SKM-1 (cell line): ENCODE data around the gene EML6.

Experiments used
- DNase-seq: peaks from one replicate; lab custom pipeline; 2025; ENCODE audit not compliant: unreplicated experiment; lab: John Stamatoyannopoulos, UW

EML6 gene

DNA sequence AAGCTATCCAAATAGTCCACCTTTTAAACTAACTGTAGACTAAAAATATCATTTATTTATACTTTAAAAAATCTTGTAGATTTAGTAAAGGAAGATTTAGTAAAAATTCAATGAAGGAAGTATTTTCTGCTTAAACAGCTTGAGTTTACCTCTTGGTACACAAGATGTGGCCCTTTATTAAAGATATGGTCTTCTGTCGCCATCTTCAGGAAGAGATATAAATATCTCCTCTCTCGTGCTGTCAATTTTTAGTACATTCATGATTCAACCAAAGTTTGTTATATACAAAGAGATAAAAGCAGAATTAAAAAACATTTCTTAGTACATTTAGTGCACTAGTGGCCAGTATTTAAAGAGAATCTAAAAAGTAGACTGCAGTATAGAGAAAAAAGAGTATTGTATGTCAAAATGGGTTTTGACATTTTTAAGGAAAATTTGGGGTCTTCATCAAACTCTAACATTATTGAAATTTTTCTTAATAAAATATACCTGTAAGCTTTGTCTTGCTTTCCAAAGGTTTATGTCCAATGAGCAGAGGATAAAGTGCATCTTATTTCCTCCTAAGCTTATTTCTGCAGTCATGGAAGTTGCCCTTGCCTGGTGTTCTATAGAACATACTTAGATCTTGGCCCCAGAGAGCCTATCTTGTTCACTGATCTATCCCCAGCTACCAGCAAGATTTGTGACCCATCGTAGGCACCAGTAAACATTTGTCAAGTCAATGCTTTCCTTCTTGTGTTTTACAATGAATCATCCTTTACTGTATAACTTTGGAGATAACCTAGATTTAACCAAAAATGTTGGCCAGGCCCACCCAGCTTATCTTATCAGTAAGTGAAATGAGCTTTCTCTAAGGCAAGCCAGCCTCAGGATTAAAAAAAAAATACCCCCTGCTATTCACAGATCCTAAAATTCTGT lies 18.5 kb upstream of the EML6 start:
- DNase-seq, result no peak

DNA sequence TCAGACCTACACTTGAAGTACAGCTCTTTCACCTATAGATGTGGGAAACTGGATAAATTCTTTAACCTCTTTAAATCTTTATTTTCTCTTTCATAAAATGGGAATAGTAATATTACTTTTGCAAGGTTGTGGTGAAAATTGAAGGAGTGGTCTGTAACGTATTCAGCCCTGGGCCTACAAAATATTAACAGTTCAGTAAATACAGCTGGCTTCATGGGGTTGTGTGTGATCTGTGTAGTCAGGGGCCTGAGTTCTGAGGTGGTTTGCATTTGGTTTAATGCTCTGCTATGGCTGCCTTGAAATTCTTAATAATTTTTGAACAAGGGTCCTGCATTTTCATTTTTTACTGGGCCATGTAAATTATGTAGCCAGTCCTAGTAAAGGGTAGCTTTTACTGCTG lies 16.8 kb upstream of the EML6 start:
- DNase-seq, result no peak

DNA sequence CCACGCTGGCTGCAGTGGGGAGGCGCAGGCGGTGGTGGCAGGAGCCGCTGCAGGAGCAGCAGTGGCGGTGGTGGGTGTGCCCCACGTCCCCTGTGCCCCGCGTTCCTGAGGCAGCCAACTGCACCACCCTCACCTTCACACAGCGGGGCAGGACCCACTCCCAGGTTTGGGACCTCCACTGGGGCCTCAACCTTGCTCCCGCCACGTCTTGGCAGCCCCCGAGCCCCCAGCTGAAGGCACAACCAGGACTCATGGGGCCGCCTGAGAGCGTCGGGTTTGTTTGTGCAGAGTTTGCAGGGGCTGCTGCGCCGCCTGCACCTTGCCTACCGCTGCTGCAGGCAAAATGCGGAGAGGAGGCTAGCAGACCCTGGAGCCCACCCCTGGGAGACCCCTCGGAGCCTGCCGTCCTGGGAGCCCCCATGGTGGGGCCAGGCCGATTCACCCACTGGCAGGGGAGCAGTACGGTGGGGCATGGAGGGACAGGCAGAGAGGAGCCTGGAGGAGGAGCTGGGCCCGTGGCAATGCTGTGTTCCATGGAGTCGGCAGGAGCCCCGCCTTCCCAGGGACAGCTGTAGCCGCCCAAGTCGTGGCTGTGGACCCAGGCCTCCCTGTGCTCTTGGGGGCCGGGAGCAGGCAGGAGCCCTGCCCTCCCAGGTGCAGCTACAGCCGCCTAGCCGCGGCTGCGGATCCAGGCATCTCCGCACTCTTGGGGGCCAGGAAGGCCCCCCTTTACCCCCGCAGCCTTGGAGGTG lies 14.7 kb upstream of the EML6 start:
- DNase-seq, result no peak

DNA sequence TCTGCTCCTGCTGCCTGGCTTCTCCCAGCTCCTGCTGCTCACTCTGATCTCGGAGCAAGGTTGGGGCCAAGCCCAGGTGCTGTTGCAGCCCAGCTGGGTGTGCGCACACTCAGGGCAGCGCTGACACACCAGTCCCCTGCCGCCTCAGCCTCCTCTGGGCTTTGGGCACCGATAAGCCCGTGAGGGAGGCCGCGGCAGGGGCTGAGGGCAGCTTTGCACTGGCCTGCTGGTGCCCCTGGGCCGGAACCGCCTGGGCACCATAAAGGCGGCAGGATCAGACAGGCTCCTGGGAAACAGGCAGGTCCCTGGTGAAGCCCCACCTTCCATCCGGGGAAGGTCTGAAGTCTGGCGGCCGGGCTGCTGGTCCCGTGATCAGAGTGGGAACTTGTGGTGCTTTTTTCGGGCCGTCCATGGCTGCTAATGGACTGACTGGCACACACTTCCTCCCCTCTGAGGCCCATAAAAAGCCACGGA lies 14.1 kb upstream of the EML6 start:
- no peak for DNase-seq

DNA sequence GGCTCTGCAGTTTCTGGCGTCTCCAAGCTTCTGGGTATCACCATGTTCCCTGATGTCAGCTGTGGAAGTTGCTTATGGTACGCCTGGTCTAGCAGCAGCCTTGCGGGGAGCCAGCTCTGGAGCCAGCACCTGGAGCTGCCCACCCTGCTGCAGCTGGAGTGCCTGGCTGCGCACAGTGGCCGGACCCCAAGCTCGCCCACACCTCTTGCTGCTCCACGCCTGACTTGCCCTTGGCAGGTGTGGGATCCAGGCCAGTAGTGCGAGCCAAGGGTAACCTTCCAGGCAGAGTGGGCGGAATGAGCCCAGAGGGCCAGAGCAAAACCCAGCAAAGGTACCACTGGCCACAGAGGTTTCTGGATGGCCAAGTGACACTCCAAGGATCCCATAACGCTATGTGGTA lies 13.2 kb upstream of the EML6 start:
- no peak for DNase-seq

DNA sequence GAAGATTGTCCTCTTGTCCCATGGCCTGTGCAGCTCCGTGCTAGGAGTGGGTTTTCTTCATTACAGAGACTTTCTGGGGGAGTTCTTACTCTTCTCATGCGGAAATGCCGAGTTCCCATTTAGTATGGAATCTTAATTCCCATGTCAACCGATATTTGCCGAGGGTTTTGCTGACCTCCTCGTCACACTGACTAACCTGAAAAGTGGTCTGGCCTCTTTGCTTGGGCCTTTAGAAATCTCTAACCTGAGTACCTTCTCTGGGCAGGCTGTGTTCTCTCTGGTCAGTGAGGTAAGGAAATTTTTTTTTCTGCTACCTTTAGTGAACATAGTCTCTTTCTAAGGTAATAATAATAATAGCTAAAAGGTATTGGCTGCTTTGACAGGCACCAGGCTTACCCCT lies 10.9 kb upstream of the EML6 start:
- DNase-seq, result no peak

DNA sequence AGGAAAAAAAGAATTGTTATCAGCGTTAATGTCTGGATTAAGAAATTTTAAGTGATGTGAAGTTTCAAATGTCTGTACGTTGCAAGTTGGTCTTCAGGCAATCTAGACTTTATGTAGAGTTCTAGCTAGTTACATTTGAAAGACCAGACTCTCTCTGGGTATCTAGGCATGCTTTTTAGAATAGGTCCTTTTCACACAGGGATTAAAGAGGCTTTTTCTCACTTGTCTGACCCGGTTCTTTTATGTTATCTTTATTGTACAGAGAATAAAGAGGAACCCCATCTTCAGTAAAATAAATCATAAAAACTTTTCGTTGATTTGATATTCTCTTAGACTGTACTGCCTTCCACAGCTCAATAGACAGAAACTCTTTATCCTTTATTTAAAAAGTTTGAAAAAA lies 8.5 kb upstream of the EML6 start:
- no peak for DNase-seq

DNA sequence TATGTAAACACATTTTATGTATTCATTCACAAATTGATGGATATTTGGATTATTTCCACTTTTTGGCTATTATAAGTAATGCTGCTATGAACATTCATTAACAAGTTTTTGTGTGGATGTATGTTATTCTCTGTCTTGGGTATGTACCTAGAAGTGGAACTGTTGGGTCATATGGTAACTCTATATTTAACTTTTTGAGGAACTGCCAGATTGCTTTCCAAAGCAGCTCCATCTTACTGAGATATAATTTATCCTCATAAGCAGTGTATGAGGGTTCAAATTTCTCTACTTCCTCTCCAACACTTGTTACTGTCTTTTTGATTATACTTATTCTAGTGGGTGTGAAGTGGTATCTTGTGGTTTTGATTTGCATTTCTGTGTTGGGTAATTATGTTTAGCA lies 7.1 kb upstream of the EML6 start:
- DNase-seq, result no peak

DNA sequence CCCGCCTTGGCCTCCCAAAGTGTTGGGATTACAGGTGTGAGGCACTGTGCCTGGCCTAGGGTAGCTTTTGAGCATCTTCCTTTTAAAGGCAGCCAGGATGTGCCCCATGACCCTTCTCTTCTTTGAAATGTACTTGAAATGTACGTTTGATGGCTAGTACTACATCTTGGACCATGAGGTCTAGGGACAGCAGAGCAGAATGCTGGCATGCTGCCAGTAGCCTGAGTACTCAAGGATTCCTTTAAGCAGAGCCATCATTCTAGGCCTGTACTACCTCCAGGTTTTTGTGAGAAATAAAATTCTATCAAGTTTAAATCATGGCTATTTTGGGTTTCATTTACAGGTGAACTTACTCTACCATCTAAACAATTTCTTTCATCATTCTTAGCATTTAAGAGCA lies 2.9 kb upstream of the EML6 start:
- no peak for DNase-seq

DNA sequence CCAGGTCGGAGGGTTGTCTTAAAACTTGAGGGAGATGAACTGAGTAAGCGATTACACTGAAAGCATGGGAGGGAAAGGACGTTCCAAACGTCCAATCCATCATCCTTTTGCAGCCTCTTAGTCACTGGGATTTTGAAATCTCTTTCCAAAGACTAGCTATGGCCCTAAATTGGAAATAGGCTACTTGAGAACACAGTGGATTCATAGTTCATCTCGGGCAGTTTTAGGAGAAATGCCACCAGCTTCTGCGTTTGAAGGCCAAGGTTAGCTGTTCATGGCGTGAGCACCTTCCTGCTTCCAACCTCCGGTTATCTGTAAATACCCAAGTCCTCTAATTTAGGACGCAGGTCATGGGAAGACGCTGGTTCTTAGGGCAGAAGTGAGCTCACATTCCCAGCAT lies 821 bp upstream of the EML6 start:
- no peak for DNase-seq

DNA sequence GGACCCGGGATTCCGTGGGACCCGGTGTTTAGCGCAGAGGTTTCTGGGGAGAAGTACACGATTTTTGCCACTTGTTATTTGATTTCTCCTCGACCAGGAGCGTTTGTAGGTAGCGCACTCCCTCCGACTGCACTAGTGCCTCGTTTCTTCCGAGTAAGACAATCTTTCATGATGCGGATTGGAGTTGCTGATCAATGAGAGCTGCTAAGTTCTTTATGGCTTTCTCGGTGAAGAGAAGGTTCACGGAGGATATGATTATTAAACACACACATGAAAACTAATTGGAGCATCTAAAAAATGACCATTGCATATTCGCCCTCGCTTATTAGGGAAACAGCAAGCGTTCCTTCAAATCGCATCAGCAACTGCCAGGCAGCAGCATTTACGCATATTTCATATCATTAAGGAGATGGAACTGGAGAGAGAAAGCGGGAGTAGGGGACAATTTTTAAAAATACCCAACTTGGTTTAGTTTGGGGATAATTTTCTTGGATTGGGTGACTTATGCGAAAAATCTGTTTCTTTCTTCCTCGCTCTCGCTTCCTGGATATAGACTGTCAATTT lies 616 bp downstream of the EML6 start:
- no peak for DNase-seq

DNA sequence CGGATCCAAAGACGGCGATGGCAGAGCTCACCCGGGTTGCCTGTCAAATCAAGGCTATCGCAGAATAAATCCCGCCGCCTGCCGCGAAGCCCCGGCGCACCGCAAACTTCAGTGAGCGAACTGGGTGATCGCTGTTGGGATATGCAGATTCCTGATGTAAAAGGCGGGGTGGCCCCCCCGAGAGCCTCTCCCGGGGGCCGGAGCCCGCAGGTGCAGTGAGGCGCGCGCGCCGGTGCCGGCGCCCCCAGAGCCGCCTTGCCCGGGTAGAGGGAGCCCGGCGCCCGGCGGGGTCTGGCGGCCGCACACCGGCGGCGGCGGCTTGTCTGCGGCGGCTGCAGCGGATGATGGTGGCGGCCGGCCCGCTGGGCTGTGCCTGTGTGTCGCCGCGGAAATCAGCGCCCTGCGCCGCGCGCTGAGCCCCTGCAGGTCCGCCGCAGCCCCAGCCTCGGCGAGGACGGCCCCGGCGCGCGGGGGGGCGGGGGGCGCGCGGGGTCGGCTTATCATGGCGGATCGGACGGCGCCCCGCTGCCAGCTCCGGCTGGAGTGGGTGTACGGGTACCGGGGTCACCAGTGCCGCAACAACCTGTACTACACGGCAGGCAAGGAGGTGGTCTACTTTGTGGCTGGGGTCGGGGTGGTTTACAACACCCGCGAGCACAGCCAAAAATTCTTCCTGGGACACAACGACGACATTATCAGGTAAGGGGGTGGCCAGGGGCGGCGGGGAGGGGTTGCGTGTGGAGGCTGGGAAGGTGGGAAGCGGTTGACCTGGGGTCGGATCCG lies 1.3 kb downstream of the EML6 start:
- no peak for DNase-seq

DNA sequence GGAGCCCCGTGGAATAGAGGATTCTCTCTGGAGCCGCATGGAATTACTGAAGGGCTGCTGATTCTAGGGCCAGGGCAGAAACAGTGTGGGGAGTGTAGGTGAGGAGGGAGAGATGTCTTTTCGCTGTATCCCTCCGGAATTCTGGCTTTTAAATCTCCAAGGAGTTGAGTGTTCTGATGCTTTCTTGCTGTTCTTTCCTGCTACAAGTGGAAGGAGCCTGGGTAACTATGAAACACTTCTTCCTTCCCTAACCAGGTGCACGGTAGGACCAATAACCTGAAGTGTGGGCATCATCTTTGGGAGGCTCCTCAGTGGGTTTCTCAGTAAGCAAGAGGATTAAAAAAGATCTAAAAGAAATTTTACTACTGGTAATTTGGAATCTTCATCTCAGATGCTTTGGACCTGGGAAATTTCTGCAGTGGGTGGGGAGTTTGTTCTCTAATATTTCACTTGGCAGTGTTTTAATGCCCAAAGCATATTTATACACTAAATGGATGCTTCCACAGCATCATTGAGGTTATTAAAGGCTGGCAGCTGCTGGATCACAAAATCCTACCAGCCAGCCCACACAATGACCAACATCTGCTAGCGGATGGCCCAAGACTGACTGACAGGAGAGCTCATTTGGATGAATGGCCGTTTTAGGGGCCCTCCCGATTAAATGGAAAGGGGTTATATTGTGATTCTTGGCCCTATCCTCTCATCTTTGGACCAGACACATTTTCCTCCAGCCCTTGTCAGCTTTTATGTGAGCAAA lies 2.1 kb downstream of the EML6 start:
- no peak for DNase-seq

DNA sequence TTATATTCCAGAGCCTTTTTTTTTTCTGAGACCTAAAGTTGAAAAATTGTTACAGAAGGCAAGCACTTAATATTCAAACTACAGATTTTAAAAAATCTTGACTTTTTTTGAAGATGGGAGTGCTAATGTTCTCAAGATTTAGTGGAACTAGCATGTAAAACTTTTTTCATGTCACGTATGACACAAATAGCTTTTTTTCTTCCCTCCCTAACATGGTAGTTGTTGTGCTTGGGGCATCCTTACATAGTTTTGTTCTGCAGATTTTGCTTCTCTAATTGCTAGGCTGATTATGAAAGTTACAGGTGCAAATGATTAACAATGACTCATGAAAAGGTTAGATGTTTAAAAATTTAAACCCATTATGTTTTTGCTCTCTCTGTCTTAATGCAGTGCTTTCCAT lies 3.0 kb downstream of the EML6 start:
- DNase-seq, result no peak

DNA sequence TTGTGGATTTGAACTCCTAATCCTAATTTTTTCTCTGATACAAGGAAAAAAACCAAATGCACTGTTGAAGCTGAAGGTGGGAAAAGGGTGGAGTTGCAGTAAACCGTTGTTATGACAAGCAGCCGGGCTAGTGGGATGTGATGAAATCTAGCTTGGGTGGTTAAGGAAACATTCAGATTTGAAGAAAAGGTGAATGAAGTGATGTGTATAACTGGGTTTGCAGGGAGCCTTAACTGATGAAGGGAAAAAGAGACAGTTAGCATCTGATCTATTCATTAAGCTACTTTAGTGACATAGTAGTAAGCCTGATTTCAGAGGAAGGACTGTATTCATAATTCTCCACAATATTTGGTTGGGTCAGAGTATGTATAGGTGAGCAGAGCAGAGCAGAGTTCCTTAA lies 3.5 kb downstream of the EML6 start:
- DNase-seq, result no peak

DNA sequence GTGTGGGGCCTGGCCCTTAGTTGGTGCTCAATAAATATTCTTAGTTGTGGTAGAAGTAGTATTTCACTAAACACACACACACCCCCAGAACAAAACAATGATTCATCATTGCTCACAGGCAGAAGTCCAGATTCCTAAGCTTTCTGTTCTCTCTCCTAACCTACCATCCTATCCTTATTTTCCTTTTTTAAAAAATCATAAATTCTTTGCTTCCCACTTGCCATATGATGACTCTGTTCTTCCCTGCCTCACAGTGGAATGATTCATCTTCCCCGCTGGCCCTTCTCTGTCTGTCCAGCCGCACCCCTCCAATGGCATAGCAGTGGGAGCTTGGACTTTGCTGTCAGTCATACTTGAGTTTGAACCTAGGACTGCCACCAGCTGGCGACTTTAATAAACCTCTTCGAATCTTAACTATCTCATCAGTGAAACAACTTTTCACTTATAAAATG lies 5.2 kb downstream of the EML6 start:
- no peak for DNase-seq

DNA sequence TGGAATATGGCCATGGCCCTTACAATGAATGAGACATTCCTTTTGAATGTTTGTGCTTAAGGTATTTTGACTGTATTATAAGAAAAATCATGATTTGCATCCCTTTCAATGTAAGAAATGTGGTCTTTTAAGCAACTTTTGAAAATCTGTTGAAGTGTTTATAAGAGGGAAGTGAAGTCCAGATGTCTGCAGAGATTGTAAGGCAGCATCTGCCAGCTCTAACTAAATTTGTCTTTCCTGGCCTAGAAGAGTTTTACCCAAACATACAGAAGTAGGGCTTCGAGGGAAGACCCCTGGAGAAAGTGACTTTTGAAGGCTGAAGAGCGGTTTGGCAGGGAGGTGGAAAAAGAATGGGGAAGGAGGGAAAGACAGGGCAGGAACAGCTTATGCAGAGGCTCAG lies 12.2 kb downstream of the EML6 start:
- DNase-seq, result no peak

DNA sequence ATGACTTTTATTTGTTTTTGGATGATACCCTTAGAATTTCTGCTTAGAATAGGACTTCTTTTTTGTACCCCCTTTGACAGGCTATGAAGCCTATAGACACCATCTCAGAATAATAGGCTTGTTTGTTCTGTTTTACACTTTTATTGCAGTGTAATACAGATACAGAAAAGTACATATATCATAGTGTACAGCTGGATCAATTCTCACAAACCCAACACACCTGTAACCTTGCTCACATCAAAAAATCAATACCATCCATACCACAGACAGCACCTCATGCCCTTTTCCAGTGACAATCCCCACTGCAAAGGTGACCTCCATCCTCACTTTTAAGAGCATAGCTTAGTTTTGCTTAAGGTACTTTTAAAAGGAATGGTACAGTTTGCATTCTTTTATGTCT lies 14.8 kb downstream of the EML6 start:
- DNase-seq, result no peak

DNA sequence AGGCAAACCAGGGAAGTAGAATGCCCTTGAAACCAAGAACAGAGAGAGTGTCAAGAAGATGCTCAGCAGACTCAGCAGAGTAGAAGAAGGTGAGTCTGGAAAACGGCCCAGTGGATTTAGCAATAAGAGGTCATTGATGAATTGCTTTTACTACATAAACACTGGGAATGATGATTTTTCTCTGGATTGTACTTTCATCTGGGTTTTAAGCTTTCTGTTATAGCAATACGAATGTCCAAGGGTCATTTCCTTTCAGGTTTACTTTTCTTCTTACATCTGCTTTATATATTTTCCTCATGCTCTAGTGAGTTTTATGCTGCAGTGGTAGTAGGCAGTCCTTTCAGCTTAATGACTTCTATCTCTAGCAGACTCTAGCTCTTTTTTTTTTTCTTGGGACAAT lies 16.9 kb downstream of the EML6 start:
- DNase-seq, result no peak

DNA sequence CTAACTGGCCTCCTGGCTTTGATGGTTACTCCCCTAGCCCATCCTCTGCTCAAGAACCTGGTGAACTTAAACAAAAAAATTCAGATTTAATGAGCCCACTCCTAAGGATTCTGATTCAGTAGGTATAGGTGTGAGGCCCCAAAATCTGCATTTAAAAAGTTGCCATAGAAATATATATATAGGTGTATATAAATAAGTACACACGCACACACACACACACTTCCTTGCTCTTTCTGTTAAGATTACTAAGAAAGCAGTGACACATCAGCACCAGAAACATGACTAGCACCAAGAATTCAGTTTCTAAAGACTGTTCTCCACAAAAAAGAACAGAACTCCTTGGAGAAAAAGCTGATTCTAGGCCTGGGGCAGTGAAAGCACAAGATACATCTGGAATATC lies 17.8 kb downstream of the EML6 start:
- no peak for DNase-seq
